HEK293T (cell line): ENCODE data around the gene KRTAP2-2.
"Not testable (repeated sequence)": the region's sequence is repeated elsewhere in the genome, so short reads cannot be mapped to it uniquely, and the experiment has no call there.

Experiments
- ARNT ChIP-seq: fragments of 450-650 bp; IDR thresholded peaks from 2 replicates; pipeline ENCODE4 v1.6.1; 2017; ENCODE audit warnings: mild to moderate bottlenecking
- BHLHE40 ChIP-seq: fragments of 450-650 bp; IDR thresholded peaks from 2 replicates; pipeline ENCODE4 v1.6.1; 2016; ENCODE audit warnings: mild to moderate bottlenecking, moderate library complexity, borderline replicate concordance
- CTBP1 ChIP-seq: fragments of 450-650 bp; IDR thresholded peaks from 2 replicates; pipeline ENCODE4 v1.6.1; 2016; ENCODE audit warnings: borderline replicate concordance
- ELF4 ChIP-seq: fragments of 450-650 bp; IDR thresholded peaks from 2 replicates; pipeline ENCODE4 v1.6.1; 2017; ENCODE audit warnings: antibody characterized with exemption
- FOXA1 ChIP-seq: fragments of 450-650 bp; IDR thresholded peaks from 2 replicates; pipeline ENCODE4 v1.6.1; 2016; ENCODE audit warnings: mild to moderate bottlenecking
- FOXK2 ChIP-seq: fragments of 450-650 bp; IDR thresholded peaks from 2 replicates; pipeline ENCODE4 v1.6.1; 2016; ENCODE audit warnings: mild to moderate bottlenecking
- HDGF ChIP-seq: fragments of 450-650 bp; IDR thresholded peaks from 2 replicates; pipeline ENCODE4 v1.6.1; 2017; ENCODE audit warnings: antibody characterized with exemption, borderline replicate concordance
- NFRKB ChIP-seq: fragments of 450-650 bp; IDR thresholded peaks from 2 replicates; pipeline ENCODE4 v1.6.1; 2016; ENCODE audit warnings: mild to moderate bottlenecking, moderate library complexity
- SUZ12 ChIP-seq: fragments of 450-650 bp; IDR thresholded peaks from 2 replicates; pipeline ENCODE4 v1.6.1; 2016; ENCODE audit warnings: mild to moderate bottlenecking
- TARDBP ChIP-seq: fragments of 450-650 bp; IDR thresholded peaks from 2 replicates; pipeline ENCODE4 v1.6.1; 2016
- ZNF384 ChIP-seq: fragments of 450-650 bp; IDR thresholded peaks from 2 replicates; pipeline ENCODE4 v1.6.1; 2016

DNA sequence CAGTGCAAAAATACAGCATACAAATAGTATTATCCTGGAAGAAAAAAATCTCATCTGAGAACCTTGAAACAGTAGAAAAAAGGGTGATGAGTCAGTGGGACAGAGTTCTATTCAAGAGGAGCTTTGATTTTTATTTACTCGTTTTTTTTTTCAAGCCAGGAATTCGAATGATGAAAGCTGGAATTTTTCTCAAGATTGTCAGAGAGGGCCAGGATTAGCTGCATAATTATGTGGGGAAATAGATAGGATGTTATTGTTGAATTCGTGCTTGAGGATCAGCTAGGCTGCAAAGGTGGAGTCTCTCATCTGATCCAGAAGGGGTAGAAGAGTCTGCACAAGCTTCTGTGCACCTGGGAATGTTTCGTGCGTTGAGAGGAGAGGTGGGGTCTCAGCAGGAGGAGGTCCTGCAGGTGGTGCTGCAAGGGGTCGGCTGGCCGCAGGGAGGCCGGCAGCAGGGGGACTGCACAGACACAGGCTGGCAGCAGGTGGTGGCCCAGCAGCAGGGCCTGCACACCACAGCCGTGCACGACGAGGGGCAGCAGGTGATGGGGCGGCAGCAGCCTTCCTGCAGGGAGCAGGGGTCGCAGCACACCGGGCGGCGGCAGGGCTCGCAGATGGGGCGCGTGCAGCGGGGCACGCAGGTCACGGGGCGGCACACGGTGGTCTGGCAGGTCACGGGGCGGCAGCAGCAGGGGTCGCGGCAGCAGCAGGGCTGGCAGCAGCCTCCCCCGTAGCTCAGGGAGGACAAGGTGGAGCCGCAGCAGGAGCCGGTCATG lies 4.4 kb upstream of the KRTAP2-2 start:
- TF ChIP-seq ARNT, FOXK2, ELF4, FOXA1, TARDBP, NFRKB, BHLHE40, ZNF384, SUZ12, HDGF, CTBP1: not testable (repeated sequence)
